Stimulated activated CD4-positive, alpha-beta T cell treated with anti-CD3 and anti-CD28 coated beads, Interleukin-1b, Interleukin-23, amount 100 ng/mL, for 24 hours (primary cell): Measurements from ENCODE around the gene SNCAIP.

Experiments used
- DNase-seq, 4 experiments: peaks; one replicate each; pipeline ENCODE4 v3.0.0-alpha.2; 2020; ENCODE audit warnings: low read depth in 4 of 4, low spot score in 1 of 4

Gene SNCAIP

GRCh38 chr5:122394284-122394930 lies 82.4 kb downstream of the SNCAIP start:
- no peak for DNase-seq

- no peak for DNase-seq
Observed at GRCh38 chr5:122398016-122398415, 86.0 kb downstream of the SNCAIP start.

- DNase-seq = no peak
Observed at GRCh38 chr5:122400341-122400740, 88.3 kb downstream of the SNCAIP start.

GRCh38 chr5:122400938-122401337 lies 88.9 kb downstream of the SNCAIP start:
- no peak for DNase-seq

GRCh38 chr5:122401976-122402725 lies 90.1 kb downstream of the SNCAIP start:
- DNase-seq = no peak

- DNase-seq = no peak
Observed at GRCh38 chr5:122402955-122403685, 91.1 kb downstream of the SNCAIP start.

- no peak for DNase-seq
Observed at GRCh38 chr5:122404018-122404417, 92.0 kb downstream of the SNCAIP start.

- DNase-seq = no peak
Observed at GRCh38 chr5:122404653-122405362, 92.8 kb downstream of the SNCAIP start.

- DNase-seq = no peak
Observed at GRCh38 chr5:122405751-122406150, 93.7 kb downstream of the SNCAIP start.

- no peak for DNase-seq
Observed at GRCh38 chr5:122406181-122406580, 94.1 kb downstream of the SNCAIP start.

GRCh38 chr5:122408592-122409224 lies 96.7 kb downstream of the SNCAIP start:
- DNase-seq = no peak

GRCh38 chr5:122412966-122413365 lies 100.9 kb downstream of the SNCAIP start:
- no peak for DNase-seq

- no peak for DNase-seq
Observed at GRCh38 chr5:122413722-122414121, 101.7 kb downstream of the SNCAIP start.

GRCh38 chr5:122415030-122415800 lies 103.2 kb downstream of the SNCAIP start:
- DNase-seq = no peak

GRCh38 chr5:122415801-122416120 lies 103.7 kb downstream of the SNCAIP start:
- no peak for DNase-seq

GRCh38 chr5:122419142-122419894 lies 107.3 kb downstream of the SNCAIP start:
- no peak for DNase-seq

- no peak for DNase-seq
Observed at GRCh38 chr5:122420091-122420490, 108.1 kb downstream of the SNCAIP start.

- no peak for DNase-seq
Observed at GRCh38 chr5:122420537-122421236, 108.7 kb downstream of the SNCAIP start.
